Liver (tissue), 9 donors: ENCODE data around the gene GLI2. TPM values are rescaled to one million over a fixed set of nuclear protein-coding genes. Genes with fewer than 3 reads are reported as not detected.
A peak's percentile ranks its signal among the peaks of the same experiment; 100 is the strongest.

Experiments
- DNase-seq: peaks from one replicate; pipeline ENCODE4 v3.0.0-alpha.2; 2017; ENCODE audit warnings: low spot score
- H3K27ac ChIP-seq, 2 donors: one replicate each; pipeline ENCODE4 v1.7.0; 2013; ENCODE audit warnings: inconsistent platforms in 2 of 2, low read length in 2 of 2, control low read depth in 1 of 2, low read depth in 1 of 2, mild to moderate bottlenecking in 1 of 2
- H3K27me3 ChIP-seq, 4 donors: one replicate each; pipeline versions ENCODE4 v1.6.1 to v1.7.0; 2013; ENCODE audit warnings: low read length in 3 of 4, inconsistent platforms in 1 of 4, mild to moderate bottlenecking in 1 of 4, moderate library complexity in 1 of 4; ENCODE audit not compliant: control insufficient read depth in 4 of 4, insufficient read depth in 4 of 4
- H3K36me3 ChIP-seq, 4 donors: one replicate each; pipeline versions ENCODE4 v1.6.1 to v1.7.0; 2013; ENCODE audit warnings: low read length in 3 of 4, mild to moderate bottlenecking in 3 of 4, low read depth in 1 of 4, moderate library complexity in 1 of 4; ENCODE audit not compliant: control insufficient read depth in 4 of 4, insufficient read depth in 3 of 4
- H3K4me1 ChIP-seq, 4 donors: one replicate each; pipeline versions ENCODE4 v1.6.1 to v1.7.0; 2013; ENCODE audit warnings: low read length in 3 of 4, mild to moderate bottlenecking in 3 of 4, moderate library complexity in 1 of 4; ENCODE audit not compliant: control insufficient read depth in 4 of 4, insufficient read depth in 4 of 4
- H3K4me3 ChIP-seq, 3 donors: one replicate each; pipeline versions ENCODE4 v1.6.1 to v1.7.0; 2013; ENCODE audit warnings: low read length in 3 of 3, control low read depth in 1 of 3, low read depth in 1 of 3, mild to moderate bottlenecking in 1 of 3
- H3K9ac ChIP-seq, 2 donors: one replicate each; pipeline ENCODE4 v1.7.0; 2013; ENCODE audit warnings: low read length in 2 of 2, mild to moderate bottlenecking in 2 of 2, moderate library complexity in 2 of 2, control low read depth in 1 of 2, low read depth in 1 of 2
- H3K9me3 ChIP-seq, 4 donors: one replicate each; pipeline versions ENCODE4 v1.6.1 to v1.7.0; 2013; ENCODE audit warnings: low read length in 3 of 4; ENCODE audit not compliant: control insufficient read depth in 4 of 4
- EGR1 ChIP-seq, 2 donors: IDR thresholded peaks; 2 replicates each; pipeline ENCODE4 v1.6.1; 2016 to 2018; ENCODE audit warnings: antibody characterized with exemption in 2 of 2, low read depth in 2 of 2
- FOXA1 ChIP-seq: IDR thresholded peaks from 2 replicates; pipeline ENCODE4 v1.6.1; 2016; ENCODE audit warnings: antibody characterized with exemption
- FOXA2 ChIP-seq: IDR thresholded peaks from 2 replicates; pipeline ENCODE4 v1.6.1; 2016; ENCODE audit warnings: antibody characterized with exemption
- GABPA ChIP-seq, 2 donors: IDR thresholded peaks in 1 of 2; conservative IDR thresholded peaks in 1 of 2; 2 replicates each; pipeline ENCODE4 v1.6.1; 2016; ENCODE audit warnings: antibody characterized with exemption in 2 of 2, mild to moderate bottlenecking in 1 of 2, moderate library complexity in 1 of 2
- HNF4A ChIP-seq, 2 donors: conservative IDR thresholded peaks; 2 replicates each; pipeline ENCODE4 v1.6.1; 2016; ENCODE audit warnings: antibody characterized with exemption in 2 of 2, mild to moderate bottlenecking in 2 of 2
- HNF4G ChIP-seq: IDR thresholded peaks from 2 replicates; pipeline ENCODE4 v1.6.1; 2016; ENCODE audit warnings: antibody characterized with exemption
- JUND ChIP-seq, 2 donors: IDR thresholded peaks; 2 replicates each; pipeline ENCODE4 v1.6.1; 2016; ENCODE audit warnings: antibody characterized with exemption in 2 of 2
- NR2F2 ChIP-seq: IDR thresholded peaks from 2 replicates; pipeline ENCODE4 v1.6.1; 2016; ENCODE audit warnings: antibody characterized with exemption
- RAD21 ChIP-seq, 2 donors: IDR thresholded peaks; 2 replicates each; pipeline ENCODE4 v1.6.1; 2016; ENCODE audit warnings: antibody characterized with exemption in 2 of 2, mild to moderate bottlenecking in 2 of 2
- RXRA ChIP-seq, 2 donors: IDR thresholded peaks; 2 replicates each; pipeline ENCODE4 v1.6.1; 2017 to 2018; ENCODE audit warnings: antibody characterized with exemption in 2 of 2, mild to moderate bottlenecking in 1 of 2
- SP1 ChIP-seq: IDR thresholded peaks from 2 replicates; pipeline ENCODE4 v1.6.1; 2018; ENCODE audit warnings: antibody characterized with exemption, mild to moderate bottlenecking
- TAF1 ChIP-seq: conservative IDR thresholded peaks from 2 replicates; pipeline ENCODE4 v1.6.1; 2016; ENCODE audit warnings: antibody characterized with exemption, mild to moderate bottlenecking
- YY1 ChIP-seq: IDR thresholded peaks from 2 replicates; pipeline ENCODE4 v1.6.1; 2016; ENCODE audit warnings: antibody characterized with exemption, mild to moderate bottlenecking
- WGBS: extraction: QIAGEN DNeasy Blood & Tissue Kit; methylation state at CpG from one replicate; pipeline ENCODE4 v1.1.7; 2013; 5-methylcytosine and 5-hydroxymethylcytosine counted together
- polyA plus RNA-seq, 2 donors: library from polyadenylated mRNA; stranded (reverse) in 1 of 2; unstranded in 1 of 2; fragments of 200-250 nt in 1 of 2; fragments of >200 nt in 1 of 2; fragmentation: Nextera tagmentation in 1 of 2; extraction: Ambion mirVana in 1 of 2; gene quantifications; one replicate each; pipeline versions ENCODE4 v1.2.1 to v1.2.3, GENCODE V29; 2013 to 2015
- total RNA-seq, 2 donors: library from RNA; depleted of rRNA; stranded (reverse); fragments of >200 nt; gene quantifications; one replicate each; pipeline ENCODE4 v1.2.3, GENCODE V29; 2014
- TF ChIP-seq, protein P1 (sequence below): IDR thresholded peaks from 2 replicates; pipeline ENCODE4 v1.6.1; 2016; ENCODE audit warnings: antibody characterized with exemption
- TF ChIP-seq, protein P2 (sequence below): IDR thresholded peaks from 2 replicates; pipeline ENCODE4 v1.6.1; 2016; ENCODE audit warnings: antibody characterized with exemption, mild to moderate bottlenecking
- TF ChIP-seq, protein P3 (sequence below): IDR thresholded peaks from 2 replicates; pipeline ENCODE4 v1.6.1; 2016; ENCODE audit warnings: antibody characterized with exemption
- TF ChIP-seq, protein P4 (sequence below): fragments of 150-350 bp; IDR thresholded peaks from 2 replicates; pipeline ENCODE4 v1.5.1; 2017; ENCODE audit warnings: improper control_type of control experiment, low read depth, low read length; ENCODE audit not compliant: missing input control
- TF ChIP-seq, protein P5 (sequence below): IDR thresholded peaks from 2 replicates; pipeline ENCODE4 v1.6.1; 2016; ENCODE audit warnings: antibody characterized with exemption
- donor health status: healthy.
- donor health status: healthy.
- donor health status: healthy.
- donor health status: healthy.
- donor health status: healthy.

GLI2 gene
- total and polyA plus RNA-seq, 4 donors: 0.04 to 0.16 (median 0.11) TPM

DNA sequence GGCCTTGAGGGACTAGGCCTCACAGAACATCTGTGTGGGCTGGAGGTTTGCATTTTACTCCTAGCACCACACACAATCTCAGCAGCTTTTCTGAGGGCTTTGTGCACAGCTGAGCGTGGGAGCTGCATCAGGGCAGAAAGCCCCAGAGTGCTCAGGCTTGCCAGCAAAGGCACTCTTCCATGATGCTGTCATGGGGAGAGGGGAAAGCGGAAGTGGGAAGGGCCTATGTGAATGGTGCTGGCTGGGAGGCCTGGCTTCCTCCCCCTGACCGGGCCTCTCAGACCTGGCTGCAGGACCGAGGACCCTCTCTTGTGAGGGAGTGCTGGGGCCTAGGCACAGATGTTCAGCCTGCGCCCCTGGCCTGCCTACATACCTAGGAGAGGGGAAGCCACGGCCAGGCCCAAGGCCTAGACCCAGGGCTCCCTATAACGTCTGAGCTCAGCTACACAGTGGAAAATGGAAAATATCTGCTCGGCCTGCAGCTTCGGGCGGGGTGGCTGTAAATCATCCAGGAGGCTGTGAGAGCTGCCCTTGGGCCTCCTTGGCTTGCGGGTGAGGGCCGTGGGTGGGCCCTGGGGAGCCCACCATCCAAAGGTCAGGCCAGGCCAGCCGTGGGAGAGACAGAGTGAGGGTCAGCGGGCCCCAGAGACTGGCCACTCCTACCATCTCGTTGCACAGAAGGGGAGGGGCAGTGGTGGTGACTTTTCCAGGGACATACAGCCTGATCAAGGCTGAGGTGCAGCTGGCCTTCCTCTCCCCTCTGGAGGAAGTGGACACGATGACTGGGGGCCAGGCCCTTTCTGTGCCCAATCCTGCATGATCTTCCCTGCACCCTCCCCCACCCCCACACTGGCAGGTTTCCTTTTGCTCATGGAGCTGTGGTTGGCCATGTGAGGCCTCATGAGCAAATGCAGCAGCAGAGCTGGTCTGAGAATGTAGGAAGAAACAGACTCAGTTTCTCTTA is 22.8 kb downstream of the GLI2 start:
- Histone ChIP-seq H3K36me3 (no peaks in the 10 kb centered on the region), H3K27ac (peak overlapping the region in 1 of 2 donors; percentile 35), H3K9me3 (no peaks in the 10 kb centered on the region), H3K9ac (no peak overlapping the region), H3K27me3 (no peaks in the 10 kb centered on the region), H3K4me3 (no peak overlapping the region), H3K4me1 (no peaks in the 10 kb centered on the region)
- DNase-seq: no peak
- TF ChIP-seq RXRA (IDR thresholded peaks at IDR 0.05) (no peak), HNF4A (conservative IDR thresholded peaks at IDR 0.05) (no peak), FOXA2 (no peak), FOXA1 (no peak), JUND (IDR thresholded peaks at IDR 0.05) (no peak), SP1 (no peak), TAF1 (no peak), YY1 (no peak), HNF4G (no peak), GABPA (IDR thresholded peaks at IDR 0.05 in 1 of 2, conservative IDR thresholded peaks at IDR 0.05 in 1 of 2) (no peak), RAD21 (IDR thresholded peaks at IDR 0.05) (no peak), EGR1 (IDR thresholded peaks at IDR 0.05; ENCODE audit: low read depth in 2 of 2) (no peak), NR2F2 (no peak)
- TF ChIP-seq, protein P1, sequence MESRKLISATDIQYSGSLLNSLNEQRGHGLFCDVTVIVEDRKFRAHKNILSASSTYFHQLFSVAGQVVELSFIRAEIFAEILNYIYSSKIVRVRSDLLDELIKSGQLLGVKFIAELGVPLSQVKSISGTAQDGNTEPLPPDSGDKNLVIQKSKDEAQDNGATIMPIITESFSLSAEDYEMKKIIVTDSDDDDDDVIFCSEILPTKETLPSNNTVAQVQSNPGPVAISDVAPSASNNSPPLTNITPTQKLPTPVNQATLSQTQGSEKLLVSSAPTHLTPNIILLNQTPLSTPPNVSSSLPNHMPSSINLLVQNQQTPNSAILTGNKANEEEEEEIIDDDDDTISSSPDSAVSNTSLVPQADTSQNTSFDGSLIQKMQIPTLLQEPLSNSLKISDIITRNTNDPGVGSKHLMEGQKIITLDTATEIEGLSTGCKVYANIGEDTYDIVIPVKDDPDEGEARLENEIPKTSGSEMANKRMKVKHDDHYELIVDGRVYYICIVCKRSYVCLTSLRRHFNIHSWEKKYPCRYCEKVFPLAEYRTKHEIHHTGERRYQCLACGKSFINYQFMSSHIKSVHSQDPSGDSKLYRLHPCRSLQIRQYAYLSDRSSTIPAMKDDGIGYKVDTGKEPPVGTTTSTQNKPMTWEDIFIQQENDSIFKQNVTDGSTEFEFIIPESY: no peak
- TF ChIP-seq, protein P2, sequence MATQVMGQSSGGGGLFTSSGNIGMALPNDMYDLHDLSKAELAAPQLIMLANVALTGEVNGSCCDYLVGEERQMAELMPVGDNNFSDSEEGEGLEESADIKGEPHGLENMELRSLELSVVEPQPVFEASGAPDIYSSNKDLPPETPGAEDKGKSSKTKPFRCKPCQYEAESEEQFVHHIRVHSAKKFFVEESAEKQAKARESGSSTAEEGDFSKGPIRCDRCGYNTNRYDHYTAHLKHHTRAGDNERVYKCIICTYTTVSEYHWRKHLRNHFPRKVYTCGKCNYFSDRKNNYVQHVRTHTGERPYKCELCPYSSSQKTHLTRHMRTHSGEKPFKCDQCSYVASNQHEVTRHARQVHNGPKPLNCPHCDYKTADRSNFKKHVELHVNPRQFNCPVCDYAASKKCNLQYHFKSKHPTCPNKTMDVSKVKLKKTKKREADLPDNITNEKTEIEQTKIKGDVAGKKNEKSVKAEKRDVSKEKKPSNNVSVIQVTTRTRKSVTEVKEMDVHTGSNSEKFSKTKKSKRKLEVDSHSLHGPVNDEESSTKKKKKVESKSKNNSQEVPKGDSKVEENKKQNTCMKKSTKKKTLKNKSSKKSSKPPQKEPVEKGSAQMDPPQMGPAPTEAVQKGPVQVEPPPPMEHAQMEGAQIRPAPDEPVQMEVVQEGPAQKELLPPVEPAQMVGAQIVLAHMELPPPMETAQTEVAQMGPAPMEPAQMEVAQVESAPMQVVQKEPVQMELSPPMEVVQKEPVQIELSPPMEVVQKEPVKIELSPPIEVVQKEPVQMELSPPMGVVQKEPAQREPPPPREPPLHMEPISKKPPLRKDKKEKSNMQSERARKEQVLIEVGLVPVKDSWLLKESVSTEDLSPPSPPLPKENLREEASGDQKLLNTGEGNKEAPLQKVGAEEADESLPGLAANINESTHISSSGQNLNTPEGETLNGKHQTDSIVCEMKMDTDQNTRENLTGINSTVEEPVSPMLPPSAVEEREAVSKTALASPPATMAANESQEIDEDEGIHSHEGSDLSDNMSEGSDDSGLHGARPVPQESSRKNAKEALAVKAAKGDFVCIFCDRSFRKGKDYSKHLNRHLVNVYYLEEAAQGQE: no peak
- TF ChIP-seq, protein P3, sequence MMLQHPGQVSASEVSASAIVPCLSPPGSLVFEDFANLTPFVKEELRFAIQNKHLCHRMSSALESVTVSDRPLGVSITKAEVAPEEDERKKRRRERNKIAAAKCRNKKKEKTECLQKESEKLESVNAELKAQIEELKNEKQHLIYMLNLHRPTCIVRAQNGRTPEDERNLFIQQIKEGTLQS: no peak
- TF ChIP-seq, protein P4, sequence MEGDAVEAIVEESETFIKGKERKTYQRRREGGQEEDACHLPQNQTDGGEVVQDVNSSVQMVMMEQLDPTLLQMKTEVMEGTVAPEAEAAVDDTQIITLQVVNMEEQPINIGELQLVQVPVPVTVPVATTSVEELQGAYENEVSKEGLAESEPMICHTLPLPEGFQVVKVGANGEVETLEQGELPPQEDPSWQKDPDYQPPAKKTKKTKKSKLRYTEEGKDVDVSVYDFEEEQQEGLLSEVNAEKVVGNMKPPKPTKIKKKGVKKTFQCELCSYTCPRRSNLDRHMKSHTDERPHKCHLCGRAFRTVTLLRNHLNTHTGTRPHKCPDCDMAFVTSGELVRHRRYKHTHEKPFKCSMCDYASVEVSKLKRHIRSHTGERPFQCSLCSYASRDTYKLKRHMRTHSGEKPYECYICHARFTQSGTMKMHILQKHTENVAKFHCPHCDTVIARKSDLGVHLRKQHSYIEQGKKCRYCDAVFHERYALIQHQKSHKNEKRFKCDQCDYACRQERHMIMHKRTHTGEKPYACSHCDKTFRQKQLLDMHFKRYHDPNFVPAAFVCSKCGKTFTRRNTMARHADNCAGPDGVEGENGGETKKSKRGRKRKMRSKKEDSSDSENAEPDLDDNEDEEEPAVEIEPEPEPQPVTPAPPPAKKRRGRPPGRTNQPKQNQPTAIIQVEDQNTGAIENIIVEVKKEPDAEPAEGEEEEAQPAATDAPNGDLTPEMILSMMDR: no peak
- TF ChIP-seq, protein P5, sequence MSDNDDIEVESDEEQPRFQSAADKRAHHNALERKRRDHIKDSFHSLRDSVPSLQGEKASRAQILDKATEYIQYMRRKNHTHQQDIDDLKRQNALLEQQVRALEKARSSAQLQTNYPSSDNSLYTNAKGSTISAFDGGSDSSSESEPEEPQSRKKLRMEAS: no peak
- WGBS: 74% methylated on average over 16 of the region's 16 CpGs
